Adipocyte (in vitro differentiated cells): ENCODE measurements around the gene PTPRN2.
"Not testable (repeated sequence)": the region's sequence is repeated elsewhere in the genome, so short reads cannot be mapped to it uniquely, and the experiment has no call there.

Experiments used
- DNase-seq: peaks from one replicate; pipeline ENCODE4 v3.0.0-alpha.2; 2015; ENCODE audit warnings: low read depth
- H3K27me3 ChIP-seq: replicated peaks from 2 replicates; pipeline ENCODE4 v1.7.0; 2013; ENCODE audit warnings: mild to moderate bottlenecking, low read length, moderate library complexity; ENCODE audit not compliant: control insufficient read depth, insufficient read depth
- H3K36me3 ChIP-seq: 2 replicates; pipeline ENCODE4 v1.7.0; 2013; ENCODE audit warnings: low read length, mild to moderate bottlenecking, moderate library complexity; ENCODE audit not compliant: control insufficient read depth, insufficient read depth, severe bottlenecking
- H3K4me1 ChIP-seq: 2 replicates; pipeline ENCODE4 v1.7.0; 2013; ENCODE audit warnings: mild to moderate bottlenecking, low read length, moderate library complexity; ENCODE audit not compliant: control insufficient read depth, insufficient read depth
- H3K4me3 ChIP-seq: 2 replicates; pipeline ENCODE4 v1.7.0; 2013; ENCODE audit warnings: mild to moderate bottlenecking, low read length, moderate library complexity
- H3K9ac ChIP-seq: 2 replicates; pipeline ENCODE4 v1.7.0; 2013; ENCODE audit warnings: mild to moderate bottlenecking, low read length, moderate library complexity
- H3K9me3 ChIP-seq: 2 replicates; pipeline ENCODE4 v1.7.0; 2013; ENCODE audit warnings: mild to moderate bottlenecking, low read length, moderate library complexity; ENCODE audit not compliant: control insufficient read depth

The PTPRN2 gene

GRCh38 chr7:158052381-158053060 is 535.1 kb downstream of the PTPRN2 start:
- Histone ChIP-seq H3K9ac (no peak overlapping the region), H3K4me1 (no peaks in the 10 kb centered on the region), H3K36me3 (no peaks in the 10 kb centered on the region), H3K27me3 (no peaks in the 10 kb centered on the region), H3K4me3 (no peak overlapping the region), H3K9me3 (no peaks in the 10 kb centered on the region)
- no peak for DNase-seq

DNA sequence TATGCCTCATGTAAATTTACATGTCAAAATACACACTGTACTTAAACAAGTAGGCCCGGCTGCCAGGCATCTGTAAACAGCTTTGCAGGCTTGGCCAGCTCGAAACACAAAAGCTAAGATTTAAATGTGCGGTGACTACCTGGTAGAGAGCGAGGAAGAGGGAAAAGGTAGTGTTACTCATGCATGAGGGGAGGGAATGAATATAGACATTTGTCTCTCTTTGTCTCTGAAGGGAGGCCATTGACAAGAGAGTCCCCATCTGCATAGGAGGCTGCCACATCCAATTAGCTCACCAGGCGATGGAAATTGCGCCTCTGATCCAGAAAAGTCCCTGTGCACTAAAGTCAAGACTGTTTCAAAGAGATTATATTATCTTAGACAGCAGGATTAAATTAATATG is 535.8 kb downstream of the PTPRN2 start:
- no peak for DNase-seq
- no peak overlapping the region for H3K4me3 ChIP-seq
- no peaks in the 10 kb centered on the region for H3K27me3 ChIP-seq
- no peaks in the 10 kb centered on the region for H3K9me3 ChIP-seq
- H3K4me1 ChIP-seq: no peaks in the 10 kb centered on the region
- H3K9ac ChIP-seq: no peak overlapping the region
- no peaks in the 10 kb centered on the region for H3K36me3 ChIP-seq

DNA sequence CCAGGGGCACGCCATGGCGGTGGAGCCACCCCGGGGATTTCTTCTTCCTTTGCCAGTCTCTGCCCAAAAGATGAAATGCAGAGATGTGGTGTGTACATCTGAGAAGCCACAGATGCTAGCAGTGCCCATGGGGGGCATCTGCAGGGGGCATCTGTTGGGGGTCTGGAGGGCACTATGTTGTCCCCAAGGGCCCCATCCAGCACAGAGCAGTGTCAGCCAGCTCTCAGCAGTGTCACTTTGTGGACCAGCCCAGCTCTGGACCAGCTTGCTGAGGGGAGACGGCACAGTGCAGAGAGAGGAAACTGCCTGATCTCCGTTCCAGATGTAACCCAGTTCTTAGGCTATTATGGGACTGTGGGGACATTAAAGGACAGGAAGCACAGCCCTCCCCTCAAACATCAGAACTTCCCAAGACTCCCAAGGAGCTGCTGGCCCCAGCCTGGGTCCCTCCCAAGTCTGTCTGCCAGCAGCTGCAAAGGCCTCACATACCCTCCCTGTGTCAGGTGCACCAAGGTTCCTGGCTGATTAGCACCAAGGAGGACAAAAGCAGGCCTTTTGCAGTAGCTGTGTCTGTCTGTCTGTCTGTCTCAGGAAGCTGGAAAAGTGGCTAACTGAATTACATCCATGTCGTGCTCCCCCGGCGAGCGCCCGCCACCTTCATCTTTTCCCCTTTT is 536.5 kb downstream of the PTPRN2 start:
- no peaks in the 10 kb centered on the region for H3K27me3 ChIP-seq
- no peak for DNase-seq
- no peak overlapping the region for H3K4me3 ChIP-seq
- H3K9ac ChIP-seq: no peak overlapping the region
- no peaks in the 10 kb centered on the region for H3K4me1 ChIP-seq
- H3K9me3 ChIP-seq: no peaks in the 10 kb centered on the region
- no peaks in the 10 kb centered on the region for H3K36me3 ChIP-seq

GRCh38 chr7:158050441-158050977 is 537.1 kb downstream of the PTPRN2 start:
- Histone ChIP-seq H3K9me3 (no peaks in the 10 kb centered on the region), H3K9ac (no peak overlapping the region), H3K4me1 (no peaks in the 10 kb centered on the region), H3K36me3 (no peaks in the 10 kb centered on the region), H3K4me3 (no peak overlapping the region), H3K27me3 (no peaks in the 10 kb centered on the region)
- DNase-seq: no peak

GRCh38 chr7:158049271-158049670 is 538.4 kb downstream of the PTPRN2 start:
- no peak overlapping the region for H3K9ac ChIP-seq
- no peaks in the 10 kb centered on the region for H3K27me3 ChIP-seq
- no peaks in the 10 kb centered on the region for H3K9me3 ChIP-seq
- no peak for DNase-seq
- H3K4me1 ChIP-seq: no peaks in the 10 kb centered on the region
- no peaks in the 10 kb centered on the region for H3K36me3 ChIP-seq
- no peak overlapping the region for H3K4me3 ChIP-seq

GRCh38 chr7:158048569-158048968 is 539.1 kb downstream of the PTPRN2 start:
- no peaks in the 10 kb centered on the region for H3K27me3 ChIP-seq
- no peak overlapping the region for H3K4me3 ChIP-seq
- no peaks in the 10 kb centered on the region for H3K4me1 ChIP-seq
- no peak for DNase-seq
- no peak overlapping the region for H3K9ac ChIP-seq
- no peaks in the 10 kb centered on the region for H3K9me3 ChIP-seq
- no peaks in the 10 kb centered on the region for H3K36me3 ChIP-seq

DNA sequence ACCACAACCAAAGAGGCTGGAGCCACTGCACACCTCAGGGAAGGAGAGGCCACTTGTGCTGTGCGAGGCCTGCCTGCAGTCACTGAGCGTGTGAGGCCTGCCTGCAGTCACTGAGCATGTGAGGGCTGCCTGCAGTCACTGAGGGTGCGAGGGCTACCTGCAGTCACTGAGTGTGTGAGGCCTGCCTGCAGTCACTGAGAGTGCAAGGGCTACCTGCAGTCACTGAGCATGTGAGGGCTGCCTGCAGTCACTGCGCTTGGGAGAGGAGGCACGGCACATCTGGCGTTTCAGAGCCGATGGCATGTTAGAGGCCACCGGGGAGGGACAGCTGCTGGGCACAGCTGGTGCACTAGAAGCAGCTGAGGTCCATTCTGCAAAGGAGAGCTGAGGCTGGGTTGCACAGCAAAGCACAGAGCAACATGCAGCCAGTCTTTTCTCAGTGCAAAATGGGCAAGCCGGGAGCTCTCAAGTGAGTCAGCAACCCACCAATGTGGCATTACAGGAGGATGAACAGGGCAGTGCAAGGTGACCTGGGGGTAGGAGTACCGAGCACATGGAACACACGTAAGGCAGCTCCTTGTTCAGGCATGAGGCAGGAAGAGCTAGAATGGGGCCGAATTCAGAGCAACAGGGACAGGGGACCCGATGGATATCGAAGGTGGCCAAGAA is 540.1 kb downstream of the PTPRN2 start:
- H3K27me3 ChIP-seq: no peaks in the 10 kb centered on the region
- no peak for DNase-seq
- H3K9ac ChIP-seq: no peak overlapping the region
- no peaks in the 10 kb centered on the region for H3K9me3 ChIP-seq
- H3K4me3 ChIP-seq: no peak overlapping the region
- no peaks in the 10 kb centered on the region for H3K36me3 ChIP-seq
- no peaks in the 10 kb centered on the region for H3K4me1 ChIP-seq

DNA sequence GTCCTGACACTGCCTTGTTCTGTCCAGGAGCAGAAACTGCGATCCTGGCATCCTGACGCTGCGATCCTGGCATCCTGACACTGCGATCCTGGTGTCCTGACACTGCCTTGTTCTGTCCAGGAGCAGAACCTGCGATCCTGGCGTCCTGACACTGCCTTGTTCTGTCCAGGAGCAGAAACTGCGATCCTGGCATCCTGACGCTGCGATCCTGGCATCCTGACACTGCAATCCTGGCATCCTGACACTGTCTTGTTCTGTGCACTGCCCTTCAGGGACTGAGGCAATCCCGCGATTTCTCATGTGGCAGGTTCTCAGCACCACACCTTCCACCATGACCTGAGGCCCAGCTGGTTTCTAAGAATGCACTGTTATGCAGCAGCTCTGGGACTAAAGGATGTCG is 541.4 kb downstream of the PTPRN2 start:
- DNase-seq, H3K9ac ChIP-seq, H3K9me3 ChIP-seq, H3K4me3 ChIP-seq, H3K36me3 ChIP-seq, H3K4me1 ChIP-seq, H3K27me3 ChIP-seq: not testable (repeated sequence)

- H3K9ac ChIP-seq: no peak overlapping the region
- peaks cover 9% of the 10 kb centered on the region for H3K9me3 ChIP-seq
- no peaks in the 10 kb centered on the region for H3K4me1 ChIP-seq
- H3K4me3 ChIP-seq: no peak overlapping the region
- no peak for DNase-seq
- H3K27me3 ChIP-seq: no peaks in the 10 kb centered on the region
- no peaks in the 10 kb centered on the region for H3K36me3 ChIP-seq
These were observed 543.2 kb downstream of the PTPRN2 start for GRCh38 chr7:158044482-158044823.

- H3K9ac ChIP-seq: no peak overlapping the region
- H3K4me3 ChIP-seq: no peak overlapping the region
- H3K4me1 ChIP-seq: no peaks in the 10 kb centered on the region
- peaks cover 16% of the 10 kb centered on the region for H3K9me3 ChIP-seq
- no peaks in the 10 kb centered on the region for H3K27me3 ChIP-seq
- no peaks in the 10 kb centered on the region for H3K36me3 ChIP-seq
- no peak for DNase-seq
These were observed 543.8 kb downstream of the PTPRN2 start for GRCh38 chr7:158043551-158044481.
